Omental fat pad (tissue), 4 donors: ENCODE results near the gene MYLIP. TPM values are rescaled to one million over a fixed set of nuclear protein-coding genes. Genes with fewer than 3 reads are reported as not detected.

Source experiments
- ATAC-seq: fragments of 150-250 bp; one replicate; pipeline ENCODE4 v1.9.1; 2016; ENCODE audit warnings: mild to moderate bottlenecking, moderate library complexity; ENCODE audit not compliant: low FRiP score
- DNase-seq: peaks from one replicate; pipeline ENCODE4 v3.0.0-alpha.2; 2019; ENCODE audit warnings: low spot score
- CTCF ChIP-seq, 3 donors: fragments of 450-650 bp; IDR thresholded peaks; one replicate each; pipeline ENCODE4 v1.5.1; 2016 to 2017; ENCODE audit warnings: antibody characterized with exemption in 3 of 3, mild to moderate bottlenecking in 3 of 3, moderate library complexity in 2 of 3
- total RNA-seq, 4 donors: library from RNA; depleted of rRNA; stranded (reverse); fragments of >200 nt; gene quantifications; one replicate each; pipeline ENCODE4 v1.1.0, GENCODE V29; 2016

MYLIP gene
- total RNA-seq, 4 donors from 2014 or later, result 13.0 to 81.8 (median 33.5) TPM

DNA sequence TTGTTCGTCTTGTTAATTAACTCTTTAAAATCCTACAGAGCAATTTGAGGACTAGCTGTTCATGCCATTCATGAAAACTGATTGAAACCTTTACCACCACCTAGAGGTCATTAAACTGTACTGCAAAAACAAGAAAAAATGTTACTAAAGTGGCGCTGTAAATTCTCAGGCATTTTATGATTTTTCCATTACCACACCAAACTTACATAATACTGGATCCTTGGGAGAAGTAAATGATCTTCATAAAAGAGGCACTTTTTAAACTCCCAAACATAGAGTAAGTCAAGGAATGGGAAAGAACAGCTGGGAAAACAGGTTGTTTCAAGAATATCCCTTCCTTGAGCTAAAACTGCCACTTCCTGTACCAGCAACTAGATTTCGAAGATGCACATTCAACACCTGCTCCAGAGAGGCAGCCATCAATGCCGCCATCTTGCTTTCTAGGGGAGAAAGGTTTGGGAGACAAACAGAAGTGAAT is 54.3 kb downstream of the MYLIP start:
- ATAC-seq (peak; percentile 73), DNase-seq (no peak)
- TF ChIP-seq CTCF (IDR thresholded peaks at IDR 0.05), result peak in 1 of 3 donors; percentile 69

- TF ChIP-seq CTCF (IDR thresholded peaks at IDR 0.05), result no peak
- no peak for ATAC-seq
- no peak for DNase-seq
Observed at GRCh38 chr6:16184129-16184528, 55.2 kb downstream of the MYLIP start.

DNA sequence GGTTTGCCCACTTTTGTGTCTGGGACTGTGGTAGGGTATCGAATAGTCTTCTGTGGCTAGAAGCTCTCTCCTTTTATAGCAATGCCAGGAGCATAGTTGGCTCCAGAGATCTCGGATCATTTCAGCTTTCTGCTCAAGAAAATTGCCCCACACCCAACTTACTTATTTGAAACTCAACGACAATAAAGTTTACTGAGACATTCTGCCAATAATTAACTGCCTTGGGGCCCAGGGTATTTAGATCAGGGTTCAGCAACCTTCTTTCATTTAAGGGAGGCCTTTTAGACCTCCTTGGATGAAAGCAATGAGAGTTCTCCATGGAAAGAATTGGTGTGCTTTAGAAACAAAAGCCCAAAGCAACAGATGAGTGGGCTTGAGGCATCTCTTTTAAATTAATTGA is 55.7 kb downstream of the MYLIP start:
- DNase-seq (no peak), ATAC-seq (no peak)
- TF ChIP-seq CTCF (IDR thresholded peaks at IDR 0.05), result no peak

GRCh38 chr6:16187176-16187575 is 58.3 kb downstream of the MYLIP start:
- ATAC-seq, result no peak
- TF ChIP-seq CTCF (IDR thresholded peaks at IDR 0.05), result no peak
- DNase-seq, result no peak

- TF ChIP-seq CTCF (IDR thresholded peaks at IDR 0.05), result no peak
- no peak for ATAC-seq
- no peak for DNase-seq
Observed at GRCh38 chr6:16190214-16190613, 61.3 kb downstream of the MYLIP start.

DNA sequence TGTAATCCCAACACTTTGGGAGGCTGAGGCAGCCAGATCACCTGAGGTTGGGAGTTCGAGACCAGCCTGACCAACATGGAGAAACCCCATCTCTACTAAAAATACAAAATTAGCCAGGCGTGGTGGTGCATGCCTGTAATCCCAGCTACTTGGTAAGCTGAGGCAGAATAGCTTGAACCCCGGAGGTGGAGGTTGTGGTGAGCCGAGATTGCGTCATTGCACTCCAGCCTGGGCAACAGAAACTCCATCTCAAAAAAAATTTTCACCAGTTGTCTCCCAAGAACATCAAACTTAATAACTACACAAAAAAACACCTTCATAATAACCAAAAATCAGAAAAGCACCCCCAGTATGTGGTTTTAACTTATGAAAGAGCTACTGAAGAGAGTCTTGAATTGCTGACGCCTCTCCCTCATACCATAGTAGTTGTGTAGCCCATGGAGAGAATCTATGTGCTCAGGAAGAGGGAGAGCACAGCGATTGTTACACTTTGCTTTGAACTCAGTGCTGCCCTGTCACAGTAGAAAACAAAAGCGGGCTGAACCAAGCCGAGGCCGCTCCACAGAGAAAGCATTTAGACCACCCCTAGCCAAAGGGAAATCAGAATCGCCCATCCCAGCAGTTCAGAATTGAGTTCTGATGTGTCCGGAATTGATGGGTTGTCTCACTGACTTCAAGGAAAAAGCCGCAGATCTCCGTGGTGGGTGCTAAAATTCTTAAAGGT is 67.5 kb downstream of the MYLIP start:
- DNase-seq, result no peak
- no peak for TF ChIP-seq CTCF (IDR thresholded peaks at IDR 0.05)
- ATAC-seq, result no peak

GRCh38 chr6:16196984-16197546 is 68.2 kb downstream of the MYLIP start:
- TF ChIP-seq CTCF (IDR thresholded peaks at IDR 0.05), result no peak
- ATAC-seq (no peak), DNase-seq (no peak)
